ENCODE results near the gene KDM4D. TPM values are rescaled to one million over a fixed set of nuclear protein-coding genes. Genes with fewer than 3 reads are reported as not detected.

KDM4D gene
- total and polyA plus RNA-seq, 2 of the 8 experiments (the other 6 are each of a cell fraction or from before 2014, with no cell fraction given), result 1.5 to 4.5 TPM

DNA sequence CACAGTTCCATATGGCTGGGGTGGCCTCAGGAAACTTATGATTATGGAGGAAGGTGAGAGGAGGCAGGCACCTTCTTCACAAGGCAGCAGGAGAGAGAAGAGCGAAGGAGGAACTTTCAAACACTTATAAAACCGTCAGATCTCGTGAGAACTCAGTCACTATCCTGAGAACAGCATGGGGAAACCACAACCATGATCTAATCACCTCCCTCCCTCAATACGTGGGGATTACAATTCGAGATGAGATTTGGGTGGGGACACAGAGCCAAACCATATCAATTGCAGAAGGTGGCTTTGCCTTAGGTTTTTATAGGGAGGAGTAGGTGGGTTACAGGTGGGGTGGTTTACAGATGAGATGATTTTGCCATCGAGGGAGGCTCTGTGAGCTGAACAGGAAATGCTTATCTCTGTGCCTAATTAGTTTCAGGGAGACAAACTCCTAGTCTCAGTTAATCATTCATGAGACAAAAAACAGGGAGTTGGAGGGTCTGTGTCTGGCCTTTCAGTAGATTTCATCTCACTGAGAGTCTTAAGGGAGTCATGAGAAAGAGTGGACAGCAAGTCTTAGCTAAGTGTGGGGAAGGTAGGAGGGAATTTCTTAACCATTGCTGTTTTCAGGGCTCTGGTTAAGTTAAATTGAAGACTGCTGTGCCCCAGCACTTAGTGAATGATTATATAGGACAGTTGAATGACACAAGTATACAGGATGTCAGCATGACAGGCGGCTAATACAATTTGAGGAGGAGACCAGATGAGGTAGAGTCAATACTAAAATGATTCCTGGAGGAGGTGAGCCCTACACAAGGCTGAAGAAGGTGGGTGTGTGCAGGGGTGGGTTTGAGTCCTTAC lies 47.9 kb upstream of the KDM4D start (continued):
- TF ChIP-seq, protein P1, sequence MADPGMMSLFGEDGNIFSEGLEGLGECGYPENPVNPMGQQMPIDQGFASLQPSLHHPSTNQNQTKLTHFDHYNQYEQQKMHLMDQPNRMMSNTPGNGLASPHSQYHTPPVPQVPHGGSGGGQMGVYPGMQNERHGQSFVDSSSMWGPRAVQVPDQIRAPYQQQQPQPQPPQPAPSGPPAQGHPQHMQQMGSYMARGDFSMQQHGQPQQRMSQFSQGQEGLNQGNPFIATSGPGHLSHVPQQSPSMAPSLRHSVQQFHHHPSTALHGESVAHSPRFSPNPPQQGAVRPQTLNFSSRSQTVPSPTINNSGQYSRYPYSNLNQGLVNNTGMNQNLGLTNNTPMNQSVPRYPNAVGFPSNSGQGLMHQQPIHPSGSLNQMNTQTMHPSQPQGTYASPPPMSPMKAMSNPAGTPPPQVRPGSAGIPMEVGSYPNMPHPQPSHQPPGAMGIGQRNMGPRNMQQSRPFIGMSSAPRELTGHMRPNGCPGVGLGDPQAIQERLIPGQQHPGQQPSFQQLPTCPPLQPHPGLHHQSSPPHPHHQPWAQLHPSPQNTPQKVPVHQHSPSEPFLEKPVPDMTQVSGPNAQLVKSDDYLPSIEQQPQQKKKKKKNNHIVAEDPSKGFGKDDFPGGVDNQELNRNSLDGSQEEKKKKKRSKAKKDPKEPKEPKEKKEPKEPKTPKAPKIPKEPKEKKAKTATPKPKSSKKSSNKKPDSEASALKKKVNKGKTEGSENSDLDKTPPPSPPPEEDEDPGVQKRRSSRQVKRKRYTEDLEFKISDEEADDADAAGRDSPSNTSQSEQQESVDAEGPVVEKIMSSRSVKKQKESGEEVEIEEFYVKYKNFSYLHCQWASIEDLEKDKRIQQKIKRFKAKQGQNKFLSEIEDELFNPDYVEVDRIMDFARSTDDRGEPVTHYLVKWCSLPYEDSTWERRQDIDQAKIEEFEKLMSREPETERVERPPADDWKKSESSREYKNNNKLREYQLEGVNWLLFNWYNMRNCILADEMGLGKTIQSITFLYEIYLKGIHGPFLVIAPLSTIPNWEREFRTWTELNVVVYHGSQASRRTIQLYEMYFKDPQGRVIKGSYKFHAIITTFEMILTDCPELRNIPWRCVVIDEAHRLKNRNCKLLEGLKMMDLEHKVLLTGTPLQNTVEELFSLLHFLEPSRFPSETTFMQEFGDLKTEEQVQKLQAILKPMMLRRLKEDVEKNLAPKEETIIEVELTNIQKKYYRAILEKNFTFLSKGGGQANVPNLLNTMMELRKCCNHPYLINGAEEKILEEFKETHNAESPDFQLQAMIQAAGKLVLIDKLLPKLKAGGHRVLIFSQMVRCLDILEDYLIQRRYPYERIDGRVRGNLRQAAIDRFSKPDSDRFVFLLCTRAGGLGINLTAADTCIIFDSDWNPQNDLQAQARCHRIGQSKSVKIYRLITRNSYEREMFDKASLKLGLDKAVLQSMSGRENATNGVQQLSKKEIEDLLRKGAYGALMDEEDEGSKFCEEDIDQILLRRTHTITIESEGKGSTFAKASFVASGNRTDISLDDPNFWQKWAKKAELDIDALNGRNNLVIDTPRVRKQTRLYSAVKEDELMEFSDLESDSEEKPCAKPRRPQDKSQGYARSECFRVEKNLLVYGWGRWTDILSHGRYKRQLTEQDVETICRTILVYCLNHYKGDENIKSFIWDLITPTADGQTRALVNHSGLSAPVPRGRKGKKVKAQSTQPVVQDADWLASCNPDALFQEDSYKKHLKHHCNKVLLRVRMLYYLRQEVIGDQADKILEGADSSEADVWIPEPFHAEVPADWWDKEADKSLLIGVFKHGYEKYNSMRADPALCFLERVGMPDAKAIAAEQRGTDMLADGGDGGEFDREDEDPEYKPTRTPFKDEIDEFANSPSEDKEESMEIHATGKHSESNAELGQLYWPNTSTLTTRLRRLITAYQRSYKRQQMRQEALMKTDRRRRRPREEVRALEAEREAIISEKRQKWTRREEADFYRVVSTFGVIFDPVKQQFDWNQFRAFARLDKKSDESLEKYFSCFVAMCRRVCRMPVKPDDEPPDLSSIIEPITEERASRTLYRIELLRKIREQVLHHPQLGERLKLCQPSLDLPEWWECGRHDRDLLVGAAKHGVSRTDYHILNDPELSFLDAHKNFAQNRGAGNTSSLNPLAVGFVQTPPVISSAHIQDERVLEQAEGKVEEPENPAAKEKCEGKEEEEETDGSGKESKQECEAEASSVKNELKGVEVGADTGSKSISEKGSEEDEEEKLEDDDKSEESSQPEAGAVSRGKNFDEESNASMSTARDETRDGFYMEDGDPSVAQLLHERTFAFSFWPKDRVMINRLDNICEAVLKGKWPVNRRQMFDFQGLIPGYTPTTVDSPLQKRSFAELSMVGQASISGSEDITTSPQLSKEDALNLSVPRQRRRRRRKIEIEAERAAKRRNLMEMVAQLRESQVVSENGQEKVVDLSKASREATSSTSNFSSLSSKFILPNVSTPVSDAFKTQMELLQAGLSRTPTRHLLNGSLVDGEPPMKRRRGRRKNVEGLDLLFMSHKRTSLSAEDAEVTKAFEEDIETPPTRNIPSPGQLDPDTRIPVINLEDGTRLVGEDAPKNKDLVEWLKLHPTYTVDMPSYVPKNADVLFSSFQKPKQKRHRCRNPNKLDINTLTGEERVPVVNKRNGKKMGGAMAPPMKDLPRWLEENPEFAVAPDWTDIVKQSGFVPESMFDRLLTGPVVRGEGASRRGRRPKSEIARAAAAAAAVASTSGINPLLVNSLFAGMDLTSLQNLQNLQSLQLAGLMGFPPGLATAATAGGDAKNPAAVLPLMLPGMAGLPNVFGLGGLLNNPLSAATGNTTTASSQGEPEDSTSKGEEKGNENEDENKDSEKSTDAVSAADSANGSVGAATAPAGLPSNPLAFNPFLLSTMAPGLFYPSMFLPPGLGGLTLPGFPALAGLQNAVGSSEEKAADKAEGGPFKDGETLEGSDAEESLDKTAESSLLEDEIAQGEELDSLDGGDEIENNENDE (IDR thresholded peaks at IDR 0.05; ENCODE audit: insufficient replicate concordance, low read length), result no peak
- TF ChIP-seq GABPA (IDR thresholded peaks at IDR 0.05; ENCODE audit: borderline replicate concordance, insufficient read depth, low read length) (no peak), NANOG (IDR thresholded peaks at IDR 0.05; ENCODE audit: insufficient read depth, low read depth, low read length, poor library complexity, severe bottlenecking) (no peak), HDAC6 (IDR thresholded peaks at IDR 0.05; ENCODE audit: low read depth, low read length) (no peak), SIRT6 (IDR thresholded peaks at IDR 0.05; ENCODE audit: low read length) (no peak)
- TF ChIP-seq, protein P2, sequence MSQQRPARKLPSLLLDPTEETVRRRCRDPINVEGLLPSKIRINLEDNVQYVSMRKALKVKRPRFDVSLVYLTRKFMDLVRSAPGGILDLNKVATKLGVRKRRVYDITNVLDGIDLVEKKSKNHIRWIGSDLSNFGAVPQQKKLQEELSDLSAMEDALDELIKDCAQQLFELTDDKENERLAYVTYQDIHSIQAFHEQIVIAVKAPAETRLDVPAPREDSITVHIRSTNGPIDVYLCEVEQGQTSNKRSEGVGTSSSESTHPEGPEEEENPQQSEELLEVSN (IDR thresholded peaks at IDR 0.05), result no peak

Measured in H1 (cell line).